Measurements from ENCODE around the gene NBPF8. TPM values are rescaled to one million over a fixed set of nuclear protein-coding genes. Genes with fewer than 3 reads are reported as not detected.

NBPF8 gene
- total RNA-seq = 9.6 and 16.9 TPM in 2 replicates

GRCh38 chr1:120414911-120415480, at the start of gene NBPF8:
NBPF8 (plus strand) TSS chr1:120415035; CDS start chr1:120436523, 21,488 bp downstream.

Other genes starting within 250 kb of the NBPF8 start
- gene SEC22B, start 238.5 kb upstream of the NBPF8 start, total RNA-seq = 19.7 and 24.6 TPM in 2 replicates